ENCODE measurements around the gene KRTAP9-7. TPM values are rescaled to one million over a fixed set of nuclear protein-coding genes. Genes with fewer than 3 reads are reported as not detected.

The KRTAP9-7 gene
- total and polyA plus RNA-seq, 2 donors from 2014 or later: not detected

DNA sequence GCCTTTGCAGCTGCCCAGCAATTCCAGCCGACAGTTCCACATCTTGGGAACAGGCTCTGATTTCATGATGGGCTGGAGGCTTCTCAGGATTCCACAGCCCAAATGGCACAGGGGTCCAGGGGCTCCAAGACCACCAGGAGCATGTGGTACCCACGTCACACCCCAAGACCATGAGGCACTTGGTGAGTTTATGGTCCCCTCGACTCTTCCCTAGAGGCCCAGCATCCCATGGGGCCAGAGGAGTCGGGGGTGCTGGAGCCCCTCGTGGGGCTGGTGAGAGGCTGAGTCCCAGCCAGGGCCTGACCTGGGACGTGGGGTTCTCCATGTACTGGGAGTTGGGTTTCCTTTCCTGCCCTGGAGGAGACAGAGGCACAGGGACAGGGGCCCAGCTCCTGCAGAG is 50.1 kb downstream of the KRTAP9-7 start:
- no peak overlapping the region for H3K27ac ChIP-seq (ENCODE audit: low read depth in 2 of 2, low read length in 2 of 2)
- intact Hi-C loops (cut with DNase I): loop anchor here (10.0 kb wide), 1 partner anchor 411 kb away; no protein-coding TSS in a partner anchor
- no peaks in the 10 kb centered on the region for H3K27me3 ChIP-seq (ENCODE audit: control insufficient read depth, insufficient read depth, low read length)
- no peaks in the 10 kb centered on the region for H3K9me3 ChIP-seq (ENCODE audit: control insufficient read depth in 2 of 3, insufficient read depth in 1 of 3, low read length in 3 of 3)
- no peak overlapping the region for H3K4me3 ChIP-seq (ENCODE audit: low read length in 3 of 3)
- DNase-seq: no peak
- no peaks in the 10 kb centered on the region for H3K4me1 ChIP-seq (ENCODE audit: control insufficient read depth in 2 of 3, insufficient read depth in 2 of 3, low read depth in 1 of 3, low read length in 3 of 3)
- no peak overlapping the region for H3K9ac ChIP-seq (ENCODE audit: low read length in 3 of 3)
- TF ChIP-seq, protein P1, sequence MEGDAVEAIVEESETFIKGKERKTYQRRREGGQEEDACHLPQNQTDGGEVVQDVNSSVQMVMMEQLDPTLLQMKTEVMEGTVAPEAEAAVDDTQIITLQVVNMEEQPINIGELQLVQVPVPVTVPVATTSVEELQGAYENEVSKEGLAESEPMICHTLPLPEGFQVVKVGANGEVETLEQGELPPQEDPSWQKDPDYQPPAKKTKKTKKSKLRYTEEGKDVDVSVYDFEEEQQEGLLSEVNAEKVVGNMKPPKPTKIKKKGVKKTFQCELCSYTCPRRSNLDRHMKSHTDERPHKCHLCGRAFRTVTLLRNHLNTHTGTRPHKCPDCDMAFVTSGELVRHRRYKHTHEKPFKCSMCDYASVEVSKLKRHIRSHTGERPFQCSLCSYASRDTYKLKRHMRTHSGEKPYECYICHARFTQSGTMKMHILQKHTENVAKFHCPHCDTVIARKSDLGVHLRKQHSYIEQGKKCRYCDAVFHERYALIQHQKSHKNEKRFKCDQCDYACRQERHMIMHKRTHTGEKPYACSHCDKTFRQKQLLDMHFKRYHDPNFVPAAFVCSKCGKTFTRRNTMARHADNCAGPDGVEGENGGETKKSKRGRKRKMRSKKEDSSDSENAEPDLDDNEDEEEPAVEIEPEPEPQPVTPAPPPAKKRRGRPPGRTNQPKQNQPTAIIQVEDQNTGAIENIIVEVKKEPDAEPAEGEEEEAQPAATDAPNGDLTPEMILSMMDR (IDR thresholded peaks at IDR 0.05; ENCODE audit: borderline replicate concordance, extremely low read depth, insufficient read depth): no peak
- H3K36me3 ChIP-seq (ENCODE audit: control insufficient read depth in 2 of 3, insufficient read depth in 3 of 3, low read length in 3 of 3): no peaks in the 10 kb centered on the region
- FAIRE-seq: no peak

Other genes starting within 250 kb of the KRTAP9-7 start
Only the 30 nearest of the 41 such genes appear.
- gene KRTAP4-7, start 191.5 kb upstream of the KRTAP9-7 start, total RNA-seq: not detected
- gene KRTAP4-7, start 191.5 kb upstream of the KRTAP9-7 start, polyA plus RNA-seq (ENCODE audit: insufficient read depth, low read depth, low replicate concordance): not detected
- gene KRTAP4-8, start 177.6 kb upstream of the KRTAP9-7 start, total RNA-seq: not detected
- not detected for gene KRTAP4-8, start 177.6 kb upstream of the KRTAP9-7 start, polyA plus RNA-seq (ENCODE audit: insufficient read depth, low read depth, low replicate concordance)
- not detected for gene KRTAP4-16, start 173.5 kb upstream of the KRTAP9-7 start, total RNA-seq
- gene KRTAP4-16, start 173.5 kb upstream of the KRTAP9-7 start, polyA plus RNA-seq (ENCODE audit: insufficient read depth, low read depth, low replicate concordance): not detected
- not detected for gene KRTAP4-9, start 170.3 kb upstream of the KRTAP9-7 start, total RNA-seq
- not detected for gene KRTAP4-9, start 170.3 kb upstream of the KRTAP9-7 start, polyA plus RNA-seq (ENCODE audit: insufficient read depth, low read depth, low replicate concordance)
- gene KRTAP4-11, start 157.3 kb upstream of the KRTAP9-7 start, total RNA-seq: not detected
- gene KRTAP4-11, start 157.3 kb upstream of the KRTAP9-7 start, polyA plus RNA-seq (ENCODE audit: insufficient read depth, low read depth, low replicate concordance): not detected
- gene KRTAP4-12, start 151.5 kb upstream of the KRTAP9-7 start, total RNA-seq: not detected
- not detected for gene KRTAP4-12, start 151.5 kb upstream of the KRTAP9-7 start, polyA plus RNA-seq (ENCODE audit: insufficient read depth, low read depth, low replicate concordance)
- not detected for gene KRTAP4-6, start 135.2 kb upstream of the KRTAP9-7 start, total RNA-seq
- not detected for gene KRTAP4-6, start 135.2 kb upstream of the KRTAP9-7 start, polyA plus RNA-seq (ENCODE audit: insufficient read depth, low read depth, low replicate concordance)
- not detected for gene KRTAP4-5, start 125.9 kb upstream of the KRTAP9-7 start, total RNA-seq
- gene KRTAP4-5, start 125.9 kb upstream of the KRTAP9-7 start, polyA plus RNA-seq (ENCODE audit: insufficient read depth, low read depth, low replicate concordance): not detected
- gene KRTAP4-4, start 115.0 kb upstream of the KRTAP9-7 start, total RNA-seq: not detected
- gene KRTAP4-4, start 115.0 kb upstream of the KRTAP9-7 start, polyA plus RNA-seq (ENCODE audit: insufficient read depth, low read depth, low replicate concordance): not detected
- gene KRTAP4-3, start 107.5 kb upstream of the KRTAP9-7 start, total RNA-seq: not detected
- not detected for gene KRTAP4-3, start 107.5 kb upstream of the KRTAP9-7 start, polyA plus RNA-seq (ENCODE audit: insufficient read depth, low read depth, low replicate concordance)
- not detected for gene KRTAP4-2, start 97.5 kb upstream of the KRTAP9-7 start, total RNA-seq
- gene KRTAP4-2, start 97.5 kb upstream of the KRTAP9-7 start, polyA plus RNA-seq (ENCODE audit: insufficient read depth, low read depth, low replicate concordance): not detected
- not detected for gene KRTAP4-1, start 90.8 kb upstream of the KRTAP9-7 start, total RNA-seq
- not detected for gene KRTAP4-1, start 90.8 kb upstream of the KRTAP9-7 start, polyA plus RNA-seq (ENCODE audit: insufficient read depth, low read depth, low replicate concordance)
- gene KRTAP9-1, start 85.8 kb upstream of the KRTAP9-7 start, total RNA-seq: not detected
- gene KRTAP9-1, start 85.8 kb upstream of the KRTAP9-7 start, polyA plus RNA-seq (ENCODE audit: insufficient read depth, low read depth, low replicate concordance): not detected
- not detected for gene KRTAP9-2, start 49.0 kb upstream of the KRTAP9-7 start, total RNA-seq
- not detected for gene KRTAP9-2, start 49.0 kb upstream of the KRTAP9-7 start, polyA plus RNA-seq (ENCODE audit: insufficient read depth, low read depth, low replicate concordance)
- not detected for gene KRTAP9-3, start 43.2 kb upstream of the KRTAP9-7 start, total RNA-seq
- gene KRTAP9-3, start 43.2 kb upstream of the KRTAP9-7 start, polyA plus RNA-seq (ENCODE audit: insufficient read depth, low read depth, low replicate concordance): not detected
- not detected for gene KRTAP9-8, start 37.7 kb upstream of the KRTAP9-7 start, total RNA-seq
- gene KRTAP9-8, start 37.7 kb upstream of the KRTAP9-7 start, polyA plus RNA-seq (ENCODE audit: insufficient read depth, low read depth, low replicate concordance): not detected
- gene KRTAP9-4, start 26.0 kb upstream of the KRTAP9-7 start, total RNA-seq: not detected
- gene KRTAP9-4, start 26.0 kb upstream of the KRTAP9-7 start, polyA plus RNA-seq (ENCODE audit: insufficient read depth, low read depth, low replicate concordance): not detected
- gene KRTAP9-9, start 20.3 kb upstream of the KRTAP9-7 start, total RNA-seq: not detected
- gene KRTAP9-9, start 20.3 kb upstream of the KRTAP9-7 start, polyA plus RNA-seq (ENCODE audit: insufficient read depth, low read depth, low replicate concordance): not detected
- gene KRTAP9-6, start 10.3 kb upstream of the KRTAP9-7 start, total RNA-seq: not detected
- gene KRTAP9-6, start 10.3 kb upstream of the KRTAP9-7 start, polyA plus RNA-seq (ENCODE audit: insufficient read depth, low read depth, low replicate concordance): not detected
- gene KRTAP29-1, start 27.2 kb downstream of the KRTAP9-7 start, total RNA-seq: not detected
- gene KRTAP29-1, start 27.2 kb downstream of the KRTAP9-7 start, polyA plus RNA-seq (ENCODE audit: insufficient read depth, low read depth, low replicate concordance): not detected
- gene KRTAP16-1, start 33.6 kb downstream of the KRTAP9-7 start, total RNA-seq: not detected
- gene KRTAP16-1, start 33.6 kb downstream of the KRTAP9-7 start, polyA plus RNA-seq (ENCODE audit: insufficient read depth, low read depth, low replicate concordance): not detected
- gene KRTAP17-1, start 40.0 kb downstream of the KRTAP9-7 start, total RNA-seq: not detected
- gene KRTAP17-1, start 40.0 kb downstream of the KRTAP9-7 start, polyA plus RNA-seq (ENCODE audit: insufficient read depth, low read depth, low replicate concordance): not detected
- not detected for gene KRT33A, start 75.1 kb downstream of the KRTAP9-7 start, total RNA-seq
- not detected for gene KRT33A, start 75.1 kb downstream of the KRTAP9-7 start, polyA plus RNA-seq (ENCODE audit: insufficient read depth, low read depth, low replicate concordance)
- gene KRT33B, start 94.1 kb downstream of the KRTAP9-7 start, total RNA-seq: not detected
- not detected for gene KRT33B, start 94.1 kb downstream of the KRTAP9-7 start, polyA plus RNA-seq (ENCODE audit: insufficient read depth, low read depth, low replicate concordance)
- not detected for gene KRT34, start 106.6 kb downstream of the KRTAP9-7 start, total RNA-seq
- not detected for gene KRT34, start 106.6 kb downstream of the KRTAP9-7 start, polyA plus RNA-seq (ENCODE audit: insufficient read depth, low read depth, low replicate concordance)
- gene KRT31, start 121.9 kb downstream of the KRTAP9-7 start, total RNA-seq: not detected
- not detected for gene KRT31, start 121.9 kb downstream of the KRTAP9-7 start, polyA plus RNA-seq (ENCODE audit: insufficient read depth, low read depth, low replicate concordance)
- not detected for gene KRT37, start 148.9 kb downstream of the KRTAP9-7 start, total RNA-seq
- not detected for gene KRT37, start 148.9 kb downstream of the KRTAP9-7 start, polyA plus RNA-seq (ENCODE audit: insufficient read depth, low read depth, low replicate concordance)
- gene KRT38, start 165.3 kb downstream of the KRTAP9-7 start, total RNA-seq: not detected
- not detected for gene KRT38, start 165.3 kb downstream of the KRTAP9-7 start, polyA plus RNA-seq (ENCODE audit: insufficient read depth, low read depth, low replicate concordance)
- gene KRT32, start 191.7 kb downstream of the KRTAP9-7 start, total RNA-seq: not detected
- not detected for gene KRT32, start 191.7 kb downstream of the KRTAP9-7 start, polyA plus RNA-seq (ENCODE audit: insufficient read depth, low read depth, low replicate concordance)
- not detected for gene KRT35, start 205.5 kb downstream of the KRTAP9-7 start, total RNA-seq
- not detected for gene KRT35, start 205.5 kb downstream of the KRTAP9-7 start, polyA plus RNA-seq (ENCODE audit: insufficient read depth, low read depth, low replicate concordance)